ENCODE results near the gene MATN4.

GRCh38 chr20:45339084-45339483 is 31.0 kb upstream of the MATN4 start:
- TF ChIP-seq, protein P1, sequence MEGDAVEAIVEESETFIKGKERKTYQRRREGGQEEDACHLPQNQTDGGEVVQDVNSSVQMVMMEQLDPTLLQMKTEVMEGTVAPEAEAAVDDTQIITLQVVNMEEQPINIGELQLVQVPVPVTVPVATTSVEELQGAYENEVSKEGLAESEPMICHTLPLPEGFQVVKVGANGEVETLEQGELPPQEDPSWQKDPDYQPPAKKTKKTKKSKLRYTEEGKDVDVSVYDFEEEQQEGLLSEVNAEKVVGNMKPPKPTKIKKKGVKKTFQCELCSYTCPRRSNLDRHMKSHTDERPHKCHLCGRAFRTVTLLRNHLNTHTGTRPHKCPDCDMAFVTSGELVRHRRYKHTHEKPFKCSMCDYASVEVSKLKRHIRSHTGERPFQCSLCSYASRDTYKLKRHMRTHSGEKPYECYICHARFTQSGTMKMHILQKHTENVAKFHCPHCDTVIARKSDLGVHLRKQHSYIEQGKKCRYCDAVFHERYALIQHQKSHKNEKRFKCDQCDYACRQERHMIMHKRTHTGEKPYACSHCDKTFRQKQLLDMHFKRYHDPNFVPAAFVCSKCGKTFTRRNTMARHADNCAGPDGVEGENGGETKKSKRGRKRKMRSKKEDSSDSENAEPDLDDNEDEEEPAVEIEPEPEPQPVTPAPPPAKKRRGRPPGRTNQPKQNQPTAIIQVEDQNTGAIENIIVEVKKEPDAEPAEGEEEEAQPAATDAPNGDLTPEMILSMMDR (IDR thresholded peaks at IDR 0.05; ENCODE audit: borderline replicate concordance, extremely low read depth, low read length, poor library complexity, severe bottlenecking): no peak
- no peak for TF ChIP-seq EZH2 (IDR thresholded peaks at IDR 0.05; ENCODE audit: borderline replicate concordance, low read depth, low read length, severe bottlenecking)
